ENCODE data around the gene EIF4E1B.

The EIF4E1B gene

DNA sequence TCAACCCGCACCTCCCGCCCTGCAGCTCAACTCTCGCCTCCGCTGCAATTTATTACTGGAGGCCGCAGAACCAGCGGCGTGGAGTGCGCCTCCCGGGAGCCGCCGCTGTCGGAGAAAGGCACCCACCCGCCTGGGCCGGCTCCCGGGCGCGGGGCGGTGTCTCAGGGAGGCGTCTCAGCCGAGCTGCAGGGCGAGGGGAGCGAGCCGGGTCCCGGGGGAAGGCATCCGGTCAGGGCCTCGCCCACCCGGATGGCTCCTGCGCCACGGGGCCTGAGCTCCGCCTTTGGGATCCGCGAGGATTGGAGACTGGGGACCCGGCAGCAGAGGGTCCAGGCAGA lies 49.7 kb downstream of the EIF4E1B start:
- DNase-seq (ENCODE audit: low read depth) = no peak
- TF ChIP-seq CTCF (IDR thresholded peaks at IDR 0.05; ENCODE audit: control insufficient read depth, insufficient read depth, low read depth, low read length, missing control alignments) = no peak
- no peak overlapping the region for H3K4me3 ChIP-seq (ENCODE audit: control insufficient read depth, low read depth, low read length)

DNA sequence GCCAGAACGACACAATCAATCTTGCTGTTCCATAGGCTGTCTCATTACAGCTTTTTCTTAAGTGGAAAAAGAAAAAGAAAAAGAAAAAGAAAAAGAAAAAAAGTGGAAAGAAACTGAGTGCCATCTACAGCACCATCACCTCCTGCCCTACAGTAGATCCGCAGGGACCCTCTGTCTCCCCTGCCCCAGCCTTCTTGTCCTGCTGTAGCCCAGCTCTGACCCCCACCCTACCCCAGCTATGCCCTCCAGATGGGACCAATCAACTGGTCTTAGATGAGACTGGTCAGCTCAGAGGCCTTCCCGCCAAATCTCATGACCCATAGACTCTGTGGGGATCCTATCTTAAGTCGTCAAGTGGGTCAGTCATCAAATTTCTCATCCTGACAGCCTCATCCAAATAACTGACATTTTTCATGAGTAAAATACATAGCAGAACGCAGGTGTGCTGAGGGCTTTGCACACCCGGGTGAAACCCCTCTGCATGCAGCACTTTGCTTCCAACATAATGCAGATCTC lies 51.6 kb downstream of the EIF4E1B start:
- DNase-seq (ENCODE audit: low read depth) = no peak
- no peak overlapping the region for H3K4me3 ChIP-seq (ENCODE audit: control insufficient read depth, low read depth, low read length)
- TF ChIP-seq CTCF (IDR thresholded peaks at IDR 0.05; ENCODE audit: control insufficient read depth, insufficient read depth, low read depth, low read length, missing control alignments) = no peak

DNA sequence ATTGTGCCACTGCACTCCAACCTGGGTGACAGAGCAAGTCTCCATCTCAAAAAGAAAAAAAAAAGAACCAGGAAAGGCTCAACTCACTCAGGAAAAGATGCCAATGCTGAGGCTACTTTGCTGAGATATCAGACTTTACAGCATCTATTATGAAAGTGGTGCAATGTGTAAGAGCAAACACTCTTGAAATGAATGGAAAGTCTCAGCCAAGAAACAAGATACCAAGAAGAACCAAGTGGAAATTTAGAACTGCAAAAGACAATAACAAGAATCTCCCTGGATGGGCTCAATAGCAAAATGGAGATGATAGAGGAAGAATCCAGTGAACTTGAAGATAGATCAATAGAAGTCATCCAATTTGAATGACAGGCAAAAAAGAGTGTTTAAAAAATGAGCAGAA lies 54.5 kb downstream of the EIF4E1B start:
- no peak for TF ChIP-seq CTCF (IDR thresholded peaks at IDR 0.05; ENCODE audit: control insufficient read depth, insufficient read depth, low read depth, low read length, missing control alignments)
- H3K4me3 ChIP-seq (ENCODE audit: control insufficient read depth, low read depth, low read length) = no peak overlapping the region
- no peak for DNase-seq (ENCODE audit: low read depth)

DNA sequence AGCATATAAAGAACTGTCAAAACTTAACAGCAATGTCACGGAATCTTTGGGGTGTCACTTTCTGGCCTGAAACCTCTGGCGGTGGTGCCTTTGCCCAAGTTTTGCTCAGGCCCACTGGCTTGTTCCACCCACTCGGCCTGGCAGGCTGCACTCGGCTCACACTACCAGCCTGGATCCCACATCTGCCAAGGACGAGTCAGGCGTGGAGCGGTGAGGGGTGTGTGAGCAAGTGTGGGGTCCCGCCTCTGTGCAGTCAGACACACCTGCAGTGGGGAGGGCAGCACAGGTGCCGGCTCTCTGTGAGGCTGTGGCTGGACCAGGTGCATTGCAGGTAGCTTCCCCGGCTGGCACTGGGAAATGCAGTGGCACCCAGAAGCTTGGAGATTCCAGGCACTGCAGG lies 56.8 kb downstream of the EIF4E1B start:
- no peak for DNase-seq (ENCODE audit: low read depth)
- H3K4me3 ChIP-seq (ENCODE audit: control insufficient read depth, low read depth, low read length) = no peak overlapping the region
- TF ChIP-seq CTCF (IDR thresholded peaks at IDR 0.05; ENCODE audit: control insufficient read depth, insufficient read depth, low read depth, low read length, missing control alignments) = no peak

- no peak overlapping the region for H3K4me3 ChIP-seq (ENCODE audit: control insufficient read depth, low read depth, low read length)
- no peak for DNase-seq (ENCODE audit: low read depth)
- TF ChIP-seq CTCF (IDR thresholded peaks at IDR 0.05; ENCODE audit: control insufficient read depth, insufficient read depth, low read depth, low read length, missing control alignments) = no peak
Measured at GRCh38 chr5:176687881-176688280, 57.4 kb downstream of the EIF4E1B start.

- DNase-seq (ENCODE audit: low read depth) = no peak
- H3K4me3 ChIP-seq (ENCODE audit: control insufficient read depth, low read depth, low read length) = no peak overlapping the region
- no peak for TF ChIP-seq CTCF (IDR thresholded peaks at IDR 0.05; ENCODE audit: control insufficient read depth, insufficient read depth, low read depth, low read length, missing control alignments)
Measured at GRCh38 chr5:176690911-176691310, 60.4 kb downstream of the EIF4E1B start.

- no peak for TF ChIP-seq CTCF (IDR thresholded peaks at IDR 0.05; ENCODE audit: control insufficient read depth, insufficient read depth, low read depth, low read length, missing control alignments)
- H3K4me3 ChIP-seq (ENCODE audit: control insufficient read depth, low read depth, low read length) = no peak overlapping the region
- DNase-seq (ENCODE audit: low read depth) = no peak
Measured at GRCh38 chr5:176691524-176691923, 61.0 kb downstream of the EIF4E1B start.

Measured in AG09309 (cell line).